K562 (cell line): ENCODE data around the gene OR56A4. TPM values are rescaled to one million over a fixed set of nuclear protein-coding genes. Genes with fewer than 3 reads are reported as not detected.

Experiments used
- ATAC-seq: fragments of 200-7000 bp; cut with Tn5 transposase; 3 replicates; pipeline ENCODE4 v1.9.1; 2020; ENCODE audit warnings: moderate library complexity
- BruUV-seq: library from RNA; stranded (reverse); fragments of 400-500 nt; replicated peaks from 2 replicates; lab custom pipeline; 2021; lab: Mats Ljungman, UMichigan
- CTCF ChIA-PET: fragments of 300-600 bp; formaldehyde crosslinking; extraction: SDS; loops from one replicate; lab custom pipeline; 2021; ENCODE audit warnings: low intra/inter-chr PET ratio; lab: Yijun Ruan, JAX
- POLR2A ChIA-PET: fragments of 300-600, 350-650 bp; sonication (Branson Sonifier 250); formaldehyde crosslinking; extraction: SDS; loops from one replicate; lab custom pipeline; 2021; ENCODE audit warnings: antibody characterized with exemption, inconsistent platforms; lab: Yijun Ruan, JAX
- DNase-seq, 4 experiments: peaks; one replicate each; pipeline versions ENCODE4 v3.0.0 to v3.0.0-alpha.2; 2011 to 2018; ENCODE audit warnings: low spot score in 3 of 4, mixed read lengths in 3 of 4; ENCODE audit errors: extremely low read depth in 1 of 4
- FAIRE-seq: peaks from 2 replicates; lab custom pipeline; 2011; peaks lifted over from hg19 to GRCh38; lab: Jason Lieb, UNC
- H2AFZ ChIP-seq: 2 replicates; pipeline ENCODE4 v1.6.0; 2011; ENCODE audit warnings: low read depth, low read length, control low read depth, inconsistent platforms
- H3K27ac ChIP-seq: fragments of 200-600 bp; 3 replicates; pipeline ENCODE4 v1.8.0; 2011; ENCODE audit warnings: low read depth, mild to moderate bottlenecking, control low read depth, inconsistent platforms, low read length, moderate library complexity, mixed read lengths; ENCODE audit errors: extremely low read depth
- H3K27me3 ChIP-seq, 2 experiments: fragments of 300-600 bp in 1 of 2; 2 replicates in 1 of 2; 3 replicates in 1 of 2; pipeline versions ENCODE4 v1.6.0 to v1.8.0; 2011; ENCODE audit warnings: inconsistent platforms in 2 of 2, low read length in 2 of 2, mild to moderate bottlenecking in 1 of 2, mixed read lengths in 1 of 2, moderate library complexity in 1 of 2; ENCODE audit not compliant: control insufficient read depth in 2 of 2, insufficient read depth in 2 of 2
- H3K36me3 ChIP-seq: fragments of 300-600 bp; 3 replicates; pipeline ENCODE4 v1.8.0; 2011; ENCODE audit warnings: mild to moderate bottlenecking, low read length, inconsistent platforms; ENCODE audit not compliant: control insufficient read depth, insufficient read depth
- H3K4me1 ChIP-seq, 2 experiments: fragments of 200-600 bp in 1 of 2; replicated peaks in 1 of 2; 2 replicates in 1 of 2; 3 replicates in 1 of 2; pipeline versions ENCODE4 v1.5.1 to v1.8.0; 2011; ENCODE audit warnings: inconsistent platforms in 2 of 2, low read length in 2 of 2, mild to moderate bottlenecking in 1 of 2, mixed read lengths in 1 of 2, moderate library complexity in 1 of 2; ENCODE audit not compliant: control insufficient read depth in 2 of 2, insufficient read depth in 2 of 2
- H3K4me2 ChIP-seq: 2 replicates; pipeline ENCODE4 v1.6.1; 2011; ENCODE audit warnings: low read length, control low read depth, inconsistent platforms, mixed read lengths; ENCODE audit not compliant: insufficient read depth
- H3K4me3 ChIP-seq: fragments of 200-600 bp; sonication (generic), shearing (Covaris generic); 2 replicates; pipeline ENCODE4 v1.5.1; 2016; ENCODE audit warnings: control low read depth, inconsistent platforms
- H3K79me2 ChIP-seq: fragments of 200-600 bp; 3 replicates; pipeline ENCODE4 v1.8.0; 2011; ENCODE audit warnings: low read length, inconsistent platforms; ENCODE audit not compliant: control insufficient read depth, insufficient read depth
- H3K9ac ChIP-seq, 2 experiments: 2 replicates each; pipeline versions ENCODE4 v1.6.0 to v1.6.1; 2011; ENCODE audit warnings: low read depth in 2 of 2, low read length in 2 of 2, control low read depth in 1 of 2, inconsistent platforms in 1 of 2, mild to moderate bottlenecking in 1 of 2, mixed read lengths in 1 of 2; ENCODE audit not compliant: insufficient read depth in 1 of 2
- H3K9me1 ChIP-seq: one replicate; pipeline ENCODE4 v1.6.0; 2011; ENCODE audit warnings: inconsistent platforms, mild to moderate bottlenecking, low read length, moderate library complexity; ENCODE audit not compliant: control insufficient read depth, insufficient read depth
- H3K9me3 ChIP-seq: replicated peaks from 2 replicates; pipeline ENCODE4 v1.5.1; 2011; ENCODE audit warnings: low read depth, low read length, inconsistent platforms; ENCODE audit not compliant: control insufficient read depth, insufficient read depth
- H4K20me1 ChIP-seq: replicated peaks from 2 replicates; pipeline ENCODE4 v1.6.1; 2011; ENCODE audit warnings: low read length, inconsistent platforms, mixed read lengths; ENCODE audit not compliant: control insufficient read depth, insufficient read depth
- BCL6 ChIP-seq: fragments of 250-450 bp; sonication (Bioruptor Pico); IDR thresholded peaks from 2 replicates; pipeline ENCODE4 v1.4.0; 2020
- CBX2 ChIP-seq: fragments of 200-600 bp; sonication (generic); IDR thresholded peaks from one replicate; pipeline ENCODE4 v1.6.1; 2012; ENCODE audit warnings: mild to moderate bottlenecking, low read length, inconsistent platforms; ENCODE audit not compliant: insufficient read depth, poor library complexity, severe bottlenecking
- GABPB2 ChIP-seq: fragments of 250-450 bp; sonication (Bioruptor Pico); conservative IDR thresholded peaks from 2 replicates; pipeline ENCODE4 v1.5.1; 2021; ENCODE audit warnings: mild to moderate bottlenecking
- HDAC3 ChIP-seq: fragments of 450-650 bp; IDR thresholded peaks from 2 replicates; pipeline ENCODE4 v1.6.1; 2018; ENCODE audit warnings: borderline replicate concordance, mild to moderate bottlenecking, moderate library complexity; ENCODE audit not compliant: partially characterized antibody
- POLR2G ChIP-seq: fragments of 200-400 bp; formaldehyde crosslinking; IDR thresholded peaks from 2 replicates; pipeline ENCODE4 v1.6.1; 2017; ENCODE audit warnings: low read depth, mild to moderate bottlenecking, antibody characterized with exemption, low read length, moderate library complexity
- SRSF9 ChIP-seq: fragments of 200-400 bp; formaldehyde crosslinking; IDR thresholded peaks from 2 replicates; pipeline ENCODE4 v1.6.1; 2017; ENCODE audit warnings: low read depth, low read length, borderline replicate concordance
- STAT6 ChIP-seq: sonication (generic); formaldehyde crosslinking; IDR thresholded peaks from 2 replicates; pipeline ENCODE4 v1.8.1; 2023; ENCODE audit warnings: mild to moderate bottlenecking, missing genetic modification reagents
- TAF1 ChIP-seq: IDR thresholded peaks from 2 replicates; pipeline ENCODE4 v1.6.1; 2011; ENCODE audit warnings: mild to moderate bottlenecking, low read length, moderate library complexity; ENCODE audit not compliant: insufficient read depth, control insufficient read depth, severe bottlenecking; ENCODE audit errors: extremely low read depth
- TAF7 ChIP-seq: fragments of 450-650 bp; IDR thresholded peaks from 2 replicates; pipeline ENCODE4 v1.6.1; 2016; ENCODE audit warnings: missing genetic modification characterization, missing compliant biosample characterization
- TSC22D4 ChIP-seq: fragments of 450-650 bp; IDR thresholded peaks from 2 replicates; pipeline ENCODE4 v1.6.1; 2016; ENCODE audit warnings: missing genetic modification characterization, missing biosample characterization, control low read depth
- XRCC5 ChIP-seq: fragments of 200-400 bp; formaldehyde crosslinking; IDR thresholded peaks from 2 replicates; pipeline ENCODE4 v1.6.1; 2017; ENCODE audit warnings: low read depth, mild to moderate bottlenecking, low read length
- ZC3H11A ChIP-seq: IDR thresholded peaks from 2 replicates; pipeline ENCODE4 v1.6.1; 2012; ENCODE audit warnings: low read depth, low read length, improper control_type of control experiment
- ZFP1 ChIP-seq: fragments of 450-650 bp; formaldehyde crosslinking; IDR thresholded peaks from 2 replicates; pipeline ENCODE4 v1.4.0; 2020; ENCODE audit warnings: mild to moderate bottlenecking, mixed read lengths
- ZKSCAN1 ChIP-seq: fragments of 150-350 bp; IDR thresholded peaks from 2 replicates; pipeline ENCODE4 v1.6.1; 2016; ENCODE audit warnings: low read depth, low read length
- ZNF76 ChIP-seq: fragments of 250-450 bp; sonication (Bioruptor Pico); IDR thresholded peaks from 2 replicates; pipeline ENCODE4 v1.4.0; 2020; ENCODE audit warnings: mild to moderate bottlenecking, moderate library complexity, borderline replicate concordance
- WGBS: fragments of 100-300 bp; shearing (Covaris generic); methylation state at CpG from one replicate; pipeline ENCODE4 v1.1.6; 2016; ENCODE audit warnings: low coverage, mixed read lengths; ENCODE audit not compliant: insufficient coverage; ENCODE audit errors: missing lambda C conversion rate; 5-methylcytosine and 5-hydroxymethylcytosine counted together
- in situ Hi-C: fragments of 300-500 bp; cut with MboI; formaldehyde crosslinking; loops from 4 replicates; pipeline ENCODE4 v1.15.0; 2018; ENCODE audit warnings: inconsistent platforms, mixed read lengths
- intact Hi-C: fragments of 100-400 bp; cut with micrococcal nuclease; formaldehyde crosslinking; loops from 2 replicates; pipeline ENCODE4 v1.14.2; 2022
- polyA plus RNA-seq, 8 experiments: library from polyadenylated mRNA; depleted of rRNA in 4 of 8; stranded (reverse) in 5 of 8; unstranded in 3 of 8; fragments of >200 nt; fragmentation: Nextera tagmentation in 2 of 8; fragmentation: Illumina TruSeq in 1 of 8; extraction: Ambion mirVana in 2 of 8; extraction: Trizol in 1 of 8; gene quantifications; 2 replicates each; pipeline versions ENCODE4 v1.2.1 to v1.2.3, GENCODE V29; 2011 to 2014; ENCODE audit warnings: inconsistent platforms in 1 of 8, missing spikeins in 1 of 8
- total RNA-seq, 7 experiments: library from RNA; depleted of rRNA in 6 of 7; stranded (reverse); fragments of >200 nt in 6 of 7; fragmentation: Illumina TruSeq in 2 of 7; extraction: Trizol in 2 of 7; gene quantifications; 2 replicates each; pipeline versions ENCODE4 v1.2.1 to v1.2.3, GENCODE V29; 2011 to 2021; ENCODE audit warnings: low replicate concordance in 1 of 7
- TF ChIP-seq, protein P1 (sequence below): sonication (generic); IDR thresholded peaks from 2 replicates; pipeline ENCODE4 v1.6.1; 2016
- TF ChIP-seq, protein P2 (sequence below): fragments of 250-450 bp; sonication (Bioruptor Pico); IDR thresholded peaks from 2 replicates; pipeline ENCODE4 v1.5.0; 2021

The OR56A4 gene
- total and polyA plus RNA-seq, 9 of the 15 experiments (the other 6 are each of a cell fraction or from before 2014, with no cell fraction given), result not detected

DNA sequence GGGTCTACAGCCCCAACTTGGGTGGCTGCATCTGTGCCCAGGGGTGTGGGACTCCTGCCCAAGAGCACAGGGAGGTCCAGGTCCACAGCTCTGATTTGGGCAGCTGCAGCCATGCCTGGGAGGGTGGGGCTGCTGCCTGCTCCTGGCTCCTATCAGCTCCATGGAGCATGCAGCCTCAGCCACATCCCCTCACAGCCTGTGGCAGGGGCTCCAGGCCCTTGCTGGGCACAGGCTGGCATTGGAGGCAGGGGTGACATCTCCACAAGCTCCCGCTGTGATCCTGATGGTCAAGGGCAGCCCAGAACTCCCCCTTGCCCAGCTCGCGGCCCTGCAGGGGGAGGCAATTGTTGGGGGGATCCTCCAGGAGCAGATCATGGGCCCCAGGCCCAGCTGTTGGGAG, 6.3 kb upstream of the OR56A4 start (continued):
- TF ChIP-seq STAT6 (CRISPR knock-in tag), result no peak
- TF ChIP-seq, protein P1, sequence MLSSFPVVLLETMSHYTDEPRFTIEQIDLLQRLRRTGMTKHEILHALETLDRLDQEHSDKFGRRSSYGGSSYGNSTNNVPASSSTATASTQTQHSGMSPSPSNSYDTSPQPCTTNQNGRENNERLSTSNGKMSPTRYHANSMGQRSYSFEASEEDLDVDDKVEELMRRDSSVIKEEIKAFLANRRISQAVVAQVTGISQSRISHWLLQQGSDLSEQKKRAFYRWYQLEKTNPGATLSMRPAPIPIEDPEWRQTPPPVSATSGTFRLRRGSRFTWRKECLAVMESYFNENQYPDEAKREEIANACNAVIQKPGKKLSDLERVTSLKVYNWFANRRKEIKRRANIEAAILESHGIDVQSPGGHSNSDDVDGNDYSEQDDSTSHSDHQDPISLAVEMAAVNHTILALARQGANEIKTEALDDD, result no peak
- no peak for TF ChIP-seq ZNF76
- no peak for TF ChIP-seq XRCC5
- TF ChIP-seq CBX2, result no peak
- no peak for TF ChIP-seq BCL6 (CRISPR knock-in tag)
- no peak for TF ChIP-seq HDAC3

DNA sequence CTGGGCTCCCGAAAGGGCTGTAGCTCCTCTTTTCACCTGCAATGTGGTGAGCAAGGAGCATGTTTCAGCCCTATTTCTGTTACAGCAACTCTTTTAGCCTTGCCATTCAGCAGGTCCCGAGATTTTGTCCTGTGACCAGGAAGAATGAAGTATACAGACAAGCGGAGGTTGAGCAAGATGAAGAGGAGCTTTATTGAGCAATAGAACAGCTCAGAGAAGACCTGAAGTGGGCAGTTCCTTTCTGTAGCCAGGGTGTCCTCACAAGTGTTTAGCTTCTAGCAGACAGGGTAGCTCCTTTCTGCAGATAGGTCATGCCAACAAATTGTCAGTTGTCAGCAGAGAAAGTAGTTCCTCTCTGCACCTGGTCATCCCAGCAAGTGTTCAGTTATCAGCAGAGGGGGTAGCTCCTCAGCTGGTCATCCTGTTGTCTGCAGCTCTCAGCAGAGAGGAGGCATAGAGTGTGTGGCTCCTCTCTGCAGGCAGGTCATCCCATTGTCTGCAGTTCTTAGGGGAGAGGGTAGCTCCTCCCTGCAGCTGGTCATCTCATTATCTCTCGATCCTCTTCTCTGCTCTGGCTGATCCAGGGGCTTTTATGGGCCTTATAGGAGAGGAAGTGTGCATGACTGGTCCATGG, 5.4 kb upstream of the OR56A4 start:
- intact Hi-C loops (no loop called here), in situ Hi-C loops (no loop called here)
- no peak for DNase-seq
- no peak for TF ChIP-seq SRSF9
- no peak for TF ChIP-seq ZC3H11A
- no peak for TF ChIP-seq POLR2G
- no peak for TF ChIP-seq TAF1
- TF ChIP-seq, protein P2, sequence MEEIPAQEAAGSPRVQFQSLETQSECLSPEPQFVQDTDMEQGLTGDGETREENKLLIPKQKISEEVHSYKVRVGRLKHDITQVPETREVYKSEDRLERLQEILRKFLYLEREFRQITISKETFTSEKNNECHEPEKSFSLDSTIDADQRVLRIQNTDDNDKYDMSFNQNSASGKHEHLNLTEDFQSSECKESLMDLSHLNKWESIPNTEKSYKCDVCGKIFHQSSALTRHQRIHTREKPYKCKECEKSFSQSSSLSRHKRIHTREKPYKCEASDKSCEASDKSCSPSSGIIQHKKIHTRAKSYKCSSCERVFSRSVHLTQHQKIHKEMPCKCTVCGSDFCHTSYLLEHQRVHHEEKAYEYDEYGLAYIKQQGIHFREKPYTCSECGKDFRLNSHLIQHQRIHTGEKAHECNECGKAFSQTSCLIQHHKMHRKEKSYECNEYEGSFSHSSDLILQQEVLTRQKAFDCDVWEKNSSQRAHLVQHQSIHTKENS (CRISPR knock-in tag), result no peak
- no peak for TF ChIP-seq GABPB2 (CRISPR knock-in tag)
- TF ChIP-seq ZKSCAN1, result no peak
- TF ChIP-seq TSC22D4 (tag), result no peak
- no peak for TF ChIP-seq ZFP1
- TF ChIP-seq TAF7, result no peak
- ChIA-PET CTCF (no interaction called here), POLR2A (no interaction called here)
- Histone ChIP-seq H3K27me3 (no peaks in the 10 kb centered on the region), H3K9me1 (no peaks in the 10 kb centered on the region), H3K9me3 (no peaks in the 10 kb centered on the region; the same call in 1 of the 2 replicates), H3K4me3 (no peak overlapping the region), H3K36me3 (no peaks in the 10 kb centered on the region), H3K9ac (no peak overlapping the region), H4K20me1 (no peaks in the 10 kb centered on the region), H2AFZ (no peak overlapping the region), H3K79me2 (no peaks in the 10 kb centered on the region), H3K27ac (no peak overlapping the region), H3K4me2 (no peak overlapping the region), H3K4me1 (no peaks in the 10 kb centered on the region)
- BruUV-seq, result no TSS peak
- WGBS, result 0% methylated on average over 4 of the region's 4 CpGs
- no peak for ATAC-seq
- FAIRE-seq, result no peak
